ENCODE results near the gene HIVEP3.

HIVEP3 gene

DNA sequence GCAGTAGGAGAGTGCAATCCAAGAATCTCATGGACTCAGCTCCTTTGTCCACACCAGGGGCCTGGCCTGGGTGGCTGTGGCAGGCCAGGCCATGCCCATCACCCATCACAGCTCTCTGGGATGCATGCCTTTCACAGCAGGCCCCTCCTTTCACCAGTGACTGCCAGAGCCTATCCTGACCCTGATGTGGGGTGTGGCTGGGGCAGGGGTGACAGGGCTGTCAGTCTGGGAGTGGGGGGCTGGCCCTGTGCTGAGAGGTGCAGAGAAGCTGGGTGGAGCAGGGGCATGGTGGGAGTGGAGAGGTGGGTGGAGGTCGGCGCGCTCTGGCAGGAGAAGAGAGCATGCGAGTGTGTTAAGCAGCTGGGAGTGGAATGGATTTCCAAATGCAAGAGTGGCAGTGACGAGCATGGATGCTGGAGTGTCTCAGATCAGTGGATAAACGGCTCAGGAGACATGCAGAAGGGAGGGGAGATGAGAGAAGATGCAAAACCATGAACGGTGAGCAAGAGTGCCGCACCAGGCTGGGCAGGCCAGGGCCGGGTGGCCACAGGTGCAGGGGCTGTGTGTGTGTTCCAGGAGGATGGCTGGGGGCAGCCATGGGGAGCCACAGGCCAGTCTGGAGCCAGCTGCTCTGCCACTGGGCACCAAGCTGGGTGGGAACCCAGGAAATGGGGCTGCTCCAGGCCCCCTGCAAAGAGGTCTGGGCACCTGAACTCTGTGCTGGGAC, 394.6 kb downstream of the HIVEP3 start:
- DNase-seq, result no peak

DNA sequence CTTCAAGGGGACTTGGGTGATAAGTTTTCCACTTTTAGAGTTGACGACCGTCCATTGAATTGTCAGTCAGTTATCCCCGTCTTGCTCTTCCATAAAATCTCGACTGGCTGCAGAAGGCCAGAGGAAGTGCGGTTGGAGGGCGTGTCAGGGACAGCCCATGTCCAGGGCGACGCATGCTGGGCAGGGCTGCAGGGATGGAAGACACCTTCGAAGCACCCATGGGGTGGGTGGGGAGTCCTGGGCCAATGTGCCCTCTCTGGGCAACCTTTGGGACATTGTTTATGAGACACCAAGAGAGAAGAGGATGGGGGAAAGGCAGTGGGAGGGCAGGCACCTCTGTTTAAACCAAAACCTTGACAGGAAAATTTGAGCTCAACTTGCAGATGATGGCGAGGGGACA, 395.7 kb downstream of the HIVEP3 start:
- no peak for DNase-seq

DNA sequence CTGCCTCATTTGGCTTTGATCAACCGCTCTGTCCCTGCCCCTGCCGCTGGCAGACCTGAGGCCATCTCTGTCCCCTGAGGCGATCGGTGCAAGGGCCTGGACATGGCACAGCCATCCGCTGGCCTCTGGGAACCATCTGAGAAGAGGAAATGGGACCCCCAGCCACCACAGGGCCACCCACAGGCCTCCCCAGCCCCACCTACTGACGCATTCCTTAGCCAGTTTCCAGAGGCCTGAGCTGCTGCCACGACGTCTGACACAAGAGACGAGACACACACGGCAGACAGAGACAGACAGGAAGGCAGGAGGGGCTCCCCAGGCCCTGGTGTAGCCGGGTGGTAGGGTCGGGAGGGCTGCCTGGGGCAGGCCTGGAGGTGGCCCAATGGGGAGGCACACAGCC, 397.0 kb downstream of the HIVEP3 start:
- peak; percentile 50 for DNase-seq

DNA sequence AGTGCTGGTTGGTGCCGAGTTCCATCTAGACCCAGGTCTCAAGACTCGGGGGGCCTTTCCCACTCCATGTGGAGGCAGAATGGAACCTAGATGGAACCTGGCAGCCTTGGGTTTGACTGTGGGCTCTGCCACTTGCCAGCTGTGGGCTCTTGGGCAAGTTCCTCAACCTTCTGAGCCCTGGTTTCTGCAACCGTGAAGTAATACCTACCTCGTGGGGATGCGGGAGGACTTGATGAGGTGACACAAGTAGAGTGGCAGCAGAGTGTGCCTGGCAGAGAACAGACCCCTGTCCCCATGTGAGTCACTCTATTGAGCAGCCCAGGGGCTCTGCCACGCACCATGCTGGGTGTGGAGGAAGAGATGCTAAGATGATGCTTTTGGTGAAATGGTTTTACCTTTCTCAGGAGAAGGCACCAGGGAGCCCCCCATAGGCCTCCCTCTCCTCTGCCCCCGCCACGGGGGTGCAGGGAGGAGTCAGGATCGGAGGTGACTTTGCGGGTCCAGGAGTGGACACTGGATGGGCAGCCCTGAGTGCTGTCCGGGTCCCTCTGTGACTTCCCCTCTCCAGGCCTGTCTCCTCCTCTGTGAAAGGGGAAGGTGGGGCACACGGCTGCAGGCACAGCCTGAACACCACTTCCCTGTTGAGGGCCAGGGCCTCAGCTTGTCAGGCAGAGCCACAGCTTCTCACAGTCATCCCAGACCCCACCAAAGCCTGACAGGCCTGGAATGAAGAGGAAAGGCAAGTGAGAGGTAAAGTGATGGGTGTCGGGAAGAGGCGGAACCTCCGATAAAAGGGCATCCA, 397.6 kb downstream of the HIVEP3 start:
- DNase-seq, result no peak

DNA sequence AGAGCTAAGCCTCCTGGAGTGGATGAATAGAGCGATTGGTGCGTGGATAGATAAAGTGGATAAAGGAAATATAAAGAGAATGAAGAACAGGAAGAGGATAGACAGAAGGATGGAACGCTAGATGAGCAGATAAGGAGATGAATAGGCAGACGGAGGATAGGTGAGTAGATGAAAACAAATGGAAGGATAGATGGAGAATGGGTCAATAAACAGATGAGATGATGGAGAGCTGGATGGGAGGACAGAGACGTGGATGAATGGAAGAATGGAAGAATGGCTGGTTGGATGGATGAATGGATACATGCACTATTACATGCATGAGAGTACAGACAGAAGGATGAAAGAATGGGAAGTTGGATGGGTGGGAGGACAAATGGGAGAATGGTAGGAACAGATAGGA, 399.1 kb downstream of the HIVEP3 start:
- DNase-seq, result no peak

DNA sequence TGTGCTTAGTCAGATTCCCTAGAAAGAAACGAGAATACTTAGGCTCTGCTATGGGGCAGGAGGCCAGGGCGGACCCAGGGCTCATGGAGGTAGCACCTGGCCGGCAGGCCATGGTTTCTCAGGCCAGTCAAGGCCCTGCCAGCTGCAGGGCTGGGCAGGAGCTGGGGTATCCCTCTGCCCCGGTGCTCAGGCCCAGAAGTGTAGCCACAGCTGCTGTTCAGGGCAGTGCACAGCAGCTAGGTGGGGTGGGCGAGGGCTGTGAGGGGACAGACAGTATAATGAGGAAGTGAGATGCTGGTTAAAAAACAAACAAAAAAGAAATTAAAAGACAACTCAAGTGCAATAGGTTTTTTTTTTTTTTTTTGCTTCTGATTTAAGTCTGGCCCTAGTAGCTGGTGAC, 400.3 kb downstream of the HIVEP3 start:
- DNase-seq, result no peak

DNA sequence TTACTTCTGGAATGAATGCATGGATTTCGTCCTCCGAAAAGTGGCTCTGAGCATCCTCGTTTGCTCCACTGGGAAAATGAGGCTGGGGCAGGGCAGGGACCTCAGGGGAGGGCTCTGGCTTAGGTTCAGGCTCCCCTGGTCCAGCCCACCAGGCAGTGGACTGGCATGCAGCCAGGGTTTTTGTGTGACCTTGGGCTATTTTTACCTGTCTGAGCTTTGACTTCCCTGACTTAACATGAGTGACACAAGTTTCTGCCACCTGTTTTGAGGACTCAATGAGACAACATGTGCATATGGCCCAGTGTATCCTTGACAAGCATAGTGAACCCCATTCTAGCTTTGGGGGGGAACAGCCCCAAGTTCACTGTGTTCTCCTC, 401.7 kb downstream of the HIVEP3 start:
- no peak for DNase-seq

DNA sequence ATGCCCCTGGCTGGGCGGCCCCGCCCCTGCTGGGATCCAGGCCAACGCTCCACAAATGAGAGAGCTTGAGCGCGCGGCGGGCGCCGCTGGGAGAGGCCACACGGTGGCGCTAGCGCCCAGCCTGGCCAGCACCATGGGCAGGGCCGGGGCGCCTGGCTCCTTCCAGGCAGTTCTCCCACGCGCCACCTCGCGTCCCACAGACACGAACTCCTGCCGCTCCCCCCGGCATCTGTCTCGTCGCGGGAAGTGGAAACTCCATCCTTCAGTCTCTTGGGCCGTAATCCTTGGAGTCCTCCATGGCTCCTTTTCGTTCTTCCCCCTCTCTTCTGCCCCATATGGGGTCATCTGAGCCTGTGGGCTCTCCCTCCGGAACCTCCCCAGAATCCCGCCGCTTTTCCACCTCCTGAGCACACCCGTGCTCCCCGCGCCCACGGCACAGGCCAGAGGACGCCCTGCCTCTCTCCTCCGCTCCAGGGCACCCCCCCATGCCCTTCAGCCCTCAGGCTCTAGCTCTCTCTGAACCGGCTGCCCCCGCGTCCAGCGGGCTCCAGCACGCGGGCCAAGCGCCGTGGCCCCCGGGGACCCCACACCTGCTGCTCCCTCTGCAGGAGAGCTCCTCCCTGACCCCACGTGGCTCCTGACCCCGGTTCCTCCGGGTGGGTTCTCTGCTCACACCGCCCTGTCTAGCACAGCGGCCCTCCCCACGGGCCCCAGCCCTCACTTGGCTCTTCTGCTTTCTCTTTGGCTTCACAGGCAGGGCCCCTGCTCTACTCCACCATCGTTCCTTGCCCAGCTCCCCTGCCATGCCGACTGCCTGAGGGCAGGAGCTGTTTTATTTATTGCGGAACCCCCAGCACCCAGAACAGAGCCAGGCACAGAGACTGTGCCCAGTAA, 402.3 kb downstream of the HIVEP3 start:
- DNase-seq, result peak; percentile 97

DNA sequence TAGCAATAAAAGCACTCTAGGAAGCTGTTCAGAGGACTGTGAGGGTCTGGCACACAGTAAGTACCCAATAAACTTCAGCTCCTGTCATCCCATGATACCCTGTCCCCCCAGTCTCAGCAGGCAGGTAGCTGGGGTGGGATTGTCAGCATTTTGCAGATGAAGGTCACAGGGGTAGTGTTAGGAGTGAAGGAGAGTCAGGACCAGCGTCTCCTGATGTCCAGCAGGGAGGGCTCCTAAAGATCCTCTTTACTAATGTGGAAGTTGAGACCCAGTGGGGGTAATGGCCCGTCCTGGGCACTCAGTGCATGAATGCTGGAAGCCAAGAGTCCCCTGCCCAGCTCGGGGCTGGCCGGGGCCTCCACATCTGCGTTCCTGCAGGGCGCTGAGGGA, 402.9 kb downstream of the HIVEP3 start:
- DNase-seq, result no peak

DNA sequence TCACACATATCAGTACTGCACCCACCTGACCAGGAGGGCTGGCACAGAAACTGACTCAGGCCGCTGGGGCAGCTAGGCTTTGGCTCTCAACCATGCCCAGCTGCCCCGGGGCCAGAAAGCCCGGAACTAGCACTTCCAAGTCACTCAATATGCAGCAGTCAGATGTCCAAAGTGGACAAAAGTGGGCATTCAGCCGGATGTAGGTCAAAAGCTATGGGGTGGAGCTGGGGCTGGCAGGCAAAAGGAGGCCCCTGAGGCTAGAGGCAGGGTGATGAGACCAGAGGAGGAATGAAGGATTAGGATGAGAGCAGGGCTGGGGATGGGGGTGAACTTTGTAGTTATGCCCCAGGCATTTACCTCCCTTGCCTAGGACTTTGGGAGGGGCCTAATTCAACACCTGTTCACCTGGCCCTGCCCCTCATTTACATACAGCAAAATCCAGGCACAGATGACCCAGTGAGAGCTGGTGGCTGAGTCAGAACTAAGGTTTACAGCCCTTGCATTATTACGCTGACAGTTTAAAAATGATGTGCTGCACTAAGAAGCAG, 403.5 kb downstream of the HIVEP3 start:
- DNase-seq, result no peak

DNA sequence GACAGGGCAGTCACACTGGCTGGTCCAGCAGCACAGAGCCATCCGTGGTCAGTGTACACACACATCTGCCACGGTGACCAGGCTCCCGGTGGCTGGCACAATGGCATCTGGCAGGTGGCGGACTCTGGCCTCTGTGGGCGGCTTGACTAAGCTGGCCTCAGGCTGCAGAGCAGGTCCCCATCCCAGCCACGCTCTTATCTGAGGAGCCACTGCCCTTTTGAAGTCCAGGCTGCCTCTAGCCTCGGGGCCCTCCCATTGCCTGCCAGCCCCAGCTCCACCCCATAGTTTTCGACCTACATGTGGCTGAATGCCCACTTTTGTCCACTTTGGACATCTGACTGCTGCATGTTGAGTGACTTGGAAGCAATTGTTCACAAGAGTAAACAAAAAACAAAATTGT, 404.3 kb downstream of the HIVEP3 start:
- DNase-seq, result no peak

DNA sequence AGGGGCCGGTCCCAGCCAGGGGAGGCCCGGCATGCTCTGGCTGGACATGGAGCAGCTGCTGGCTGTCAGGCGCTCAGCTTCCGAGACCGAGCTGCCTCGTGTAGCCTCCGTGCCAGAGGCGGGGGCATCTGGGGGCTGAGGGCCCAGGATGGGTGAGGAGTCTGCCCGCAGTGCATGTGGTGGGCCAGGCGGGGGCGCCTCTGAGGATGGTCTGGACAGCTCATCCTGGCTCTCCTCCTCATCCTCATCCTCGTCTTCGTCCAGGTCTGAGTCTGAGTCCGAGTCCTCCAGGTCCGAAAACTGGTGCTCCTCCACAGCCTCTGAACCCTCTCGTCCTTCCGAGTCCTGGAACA, 405.4 kb downstream of the HIVEP3 start:
- no peak for DNase-seq

DNA sequence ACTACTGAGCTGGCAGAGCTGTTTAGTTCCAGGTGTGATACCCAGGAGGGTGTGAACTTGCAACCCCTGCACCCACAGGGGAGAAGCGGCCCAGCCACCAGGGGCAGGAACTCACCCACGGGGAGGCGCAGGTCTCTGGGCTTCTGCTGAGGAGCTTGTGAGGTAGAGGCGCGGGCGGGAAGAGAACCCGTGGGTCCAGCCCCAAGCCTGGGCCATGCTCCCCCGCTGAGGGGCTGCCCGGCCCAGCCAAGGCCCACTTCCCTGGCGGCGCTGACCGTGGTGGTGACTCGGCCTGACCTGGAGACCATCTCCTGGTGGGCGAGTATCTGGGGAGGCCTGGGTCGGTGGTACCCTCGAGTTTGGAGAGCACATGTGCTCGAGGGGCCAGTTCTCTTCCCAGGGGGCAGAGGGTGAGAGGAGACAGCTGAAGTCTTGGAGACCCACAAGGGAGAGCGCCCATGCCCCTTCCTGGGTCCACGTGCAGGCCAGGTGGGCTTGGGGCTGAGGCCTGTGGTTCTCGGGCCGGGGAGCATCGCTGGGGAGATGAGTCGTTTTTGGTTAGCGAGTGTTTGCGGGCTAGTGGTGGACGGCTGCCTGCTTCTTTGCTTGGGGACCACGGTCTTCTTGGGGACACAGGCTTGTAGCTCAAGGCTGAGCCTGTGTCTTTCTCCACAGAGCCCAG, 405.9 kb downstream of the HIVEP3 start:
- DNase-seq, result no peak

DNA sequence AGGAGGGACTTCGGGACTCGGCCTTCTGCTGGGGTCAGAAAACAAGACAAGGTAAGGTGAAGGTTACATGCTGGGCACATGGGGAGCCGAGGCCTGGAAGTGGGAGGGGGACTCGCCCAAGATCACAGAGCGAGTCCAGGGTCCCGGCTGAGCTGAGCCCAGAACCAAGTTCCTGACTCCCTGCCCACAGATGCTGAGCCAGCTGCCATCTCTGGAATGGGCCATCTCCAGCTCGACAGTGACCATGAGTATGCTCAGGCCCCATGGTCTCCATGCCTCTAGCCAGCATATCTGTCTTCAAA, 407.5 kb downstream of the HIVEP3 start:
- no peak for DNase-seq

DNA sequence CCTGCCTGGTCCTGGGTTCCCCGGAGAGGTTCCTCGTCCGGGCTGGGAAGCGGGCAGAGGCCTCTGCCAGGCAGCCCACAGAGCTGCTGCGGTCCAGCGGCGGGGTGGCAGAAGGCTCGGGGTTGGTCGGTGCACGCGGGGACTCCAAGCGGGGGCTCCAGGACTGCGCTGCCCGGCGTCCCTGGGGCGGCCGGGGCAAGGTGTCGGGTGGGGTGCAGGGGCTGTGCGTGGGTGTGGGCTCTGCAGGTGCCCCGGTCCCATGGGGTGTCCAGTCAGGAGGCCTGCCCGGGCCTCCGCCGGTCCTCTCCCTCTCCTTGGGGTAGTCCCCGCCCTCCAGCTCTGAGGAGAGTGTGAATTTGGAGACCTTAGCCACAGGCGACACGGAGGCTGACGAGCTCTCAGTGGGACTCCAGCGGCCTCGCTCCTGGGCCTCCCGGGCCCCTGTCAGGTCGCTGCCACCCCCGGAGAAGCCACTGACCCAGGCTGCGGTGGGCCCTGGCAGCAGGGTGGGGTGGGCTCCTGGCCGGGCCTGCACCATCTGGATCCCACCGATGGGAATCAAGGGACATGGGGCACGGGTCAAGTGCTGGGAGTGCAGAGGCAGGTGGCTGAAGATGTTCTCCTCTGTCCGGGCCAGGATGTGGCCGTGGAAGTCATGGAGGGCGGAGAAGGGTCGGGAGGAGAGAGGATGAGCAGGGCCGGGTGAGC, 408.0 kb downstream of the HIVEP3 start:
- no peak for DNase-seq

DNA sequence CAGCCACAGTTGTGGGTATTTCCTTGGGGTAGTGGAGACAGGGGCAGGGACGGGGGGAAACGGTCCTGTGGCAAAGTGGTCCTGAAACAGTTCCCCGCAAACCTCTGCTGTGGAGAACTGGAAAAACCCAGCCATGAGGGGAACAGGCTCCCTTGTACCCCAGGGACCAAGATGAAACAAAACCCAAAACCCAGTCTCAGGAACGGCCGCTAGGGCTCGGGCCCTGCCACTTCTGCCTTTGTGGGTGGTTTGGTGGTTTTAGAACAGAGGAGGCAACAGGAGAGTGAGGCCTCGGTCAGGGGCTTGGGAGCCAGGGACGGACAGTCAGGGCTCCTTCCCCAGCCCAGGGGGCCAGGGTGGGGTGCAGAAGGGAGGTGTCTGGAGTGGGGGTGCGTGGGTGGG, 409.5 kb downstream of the HIVEP3 start:
- DNase-seq, result no peak

DNA sequence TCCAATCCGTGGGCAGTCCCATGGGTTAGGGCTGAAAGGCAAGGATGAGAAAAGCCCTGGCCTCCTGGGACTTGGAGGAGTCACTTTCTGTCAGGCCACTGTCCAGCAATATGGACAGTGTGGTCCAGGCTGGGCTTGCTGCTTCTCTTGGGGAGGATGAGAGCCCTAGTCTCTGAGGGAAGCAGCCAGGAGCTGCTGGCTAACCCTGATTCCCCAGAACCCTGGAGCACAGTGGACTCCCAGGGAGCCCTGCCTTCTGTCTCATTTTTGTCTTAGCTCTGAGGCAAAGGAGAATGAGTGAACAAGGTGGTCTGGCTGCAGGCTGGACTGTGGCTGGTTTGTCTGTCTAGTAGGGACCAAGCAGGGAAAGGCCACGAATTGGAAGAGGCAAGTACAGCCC, 410.4 kb downstream of the HIVEP3 start:
- DNase-seq, result no peak

DNA sequence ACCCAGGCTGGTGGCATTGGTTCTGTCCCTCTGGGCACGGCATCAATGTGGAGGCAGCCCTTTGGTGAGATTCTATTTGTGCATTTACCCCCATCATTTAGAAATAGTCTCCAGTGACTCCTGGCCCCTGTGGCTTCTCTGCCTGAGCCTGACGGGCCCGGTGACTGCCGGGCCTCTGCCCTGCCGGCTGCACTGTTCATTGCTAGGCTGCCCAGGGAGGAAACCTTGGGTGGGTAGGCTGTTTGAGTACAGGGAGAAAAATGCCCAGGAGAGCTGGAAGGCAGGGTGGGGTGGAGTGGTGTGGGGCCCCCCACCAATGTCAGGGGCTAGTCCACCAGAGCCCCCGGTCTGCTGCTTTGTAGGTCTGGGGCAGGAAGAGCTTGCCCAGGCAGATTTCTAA, 410.9 kb downstream of the HIVEP3 start:
- DNase-seq, result no peak

DNA sequence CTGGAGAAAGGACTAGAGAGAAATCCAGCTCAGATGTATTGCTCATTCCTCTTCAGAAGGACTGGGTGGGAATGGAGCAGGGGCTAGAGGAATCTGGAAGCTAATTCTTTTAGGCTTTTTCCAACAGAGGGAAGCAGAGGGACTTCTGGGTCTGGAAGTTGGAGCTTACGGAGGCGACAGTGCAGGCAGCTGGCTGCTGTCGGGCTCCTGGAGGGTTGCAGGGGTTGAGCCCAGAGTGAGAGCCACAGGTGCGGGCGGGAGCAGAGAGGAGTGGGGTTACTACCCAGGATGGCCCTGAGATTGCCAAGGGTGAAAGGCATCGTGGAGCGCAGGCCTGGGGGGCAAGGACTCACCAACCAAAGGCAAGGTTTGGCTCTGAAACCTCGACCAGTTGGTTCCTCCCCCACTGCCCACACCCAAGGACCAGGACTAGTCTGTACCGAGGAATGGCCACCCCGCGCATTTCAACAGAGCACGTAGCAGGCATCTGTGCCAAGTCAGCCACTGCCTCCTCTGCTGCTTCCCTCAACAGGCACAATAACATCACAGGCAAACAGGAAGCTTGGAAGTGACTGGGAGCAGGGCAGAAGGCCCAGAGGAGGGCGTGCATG, 411.5 kb downstream of the HIVEP3 start:
- no peak for DNase-seq

DNA sequence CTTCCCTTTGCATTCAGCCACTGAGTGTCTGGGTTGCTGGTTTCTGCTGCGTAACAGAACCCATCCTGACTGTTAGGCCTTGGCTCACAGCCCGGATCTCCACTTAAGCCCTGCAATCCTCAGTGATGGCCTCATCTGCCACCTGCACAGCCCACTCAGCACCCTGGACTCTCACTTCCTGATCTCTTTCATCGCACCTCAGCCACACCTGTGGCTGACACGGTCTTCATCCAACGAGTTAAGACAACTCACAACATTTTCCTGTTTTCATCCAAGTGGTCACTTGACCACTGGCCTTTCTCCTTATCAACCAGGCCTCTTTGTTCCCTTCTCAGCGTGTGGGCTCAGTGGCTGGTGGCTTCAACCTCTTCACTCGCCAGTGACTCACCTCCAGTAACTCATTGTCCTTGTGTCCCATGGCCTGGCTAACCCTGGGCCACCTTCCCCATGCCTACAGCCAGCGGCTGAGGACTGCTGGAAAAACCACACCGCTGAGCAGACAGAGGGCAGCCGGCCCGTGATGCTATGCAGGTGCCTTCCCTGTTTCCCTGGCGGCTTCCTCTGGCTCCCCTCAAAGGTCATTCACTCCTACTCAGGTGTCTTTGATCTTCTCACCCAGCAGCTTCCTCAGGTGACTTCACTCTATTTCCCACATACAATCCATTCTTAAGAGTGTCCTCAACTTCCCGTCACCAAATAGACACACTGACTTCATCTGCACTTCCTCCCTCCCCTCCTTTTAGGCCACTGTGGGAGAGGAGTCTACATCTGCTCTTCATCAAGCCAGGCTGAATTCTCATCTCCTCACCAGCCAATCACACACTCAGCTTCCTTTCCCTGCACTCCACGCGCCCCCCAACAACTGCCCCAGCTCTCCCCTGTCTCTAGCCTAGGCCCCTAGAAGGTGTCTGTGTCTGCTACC, 414.3 kb downstream of the HIVEP3 start:
- peak; percentile 75 for DNase-seq
